ENCODE data around the gene UGT1A8.

GRCh38 chr2:233791883-233792329, 174.5 kb downstream of the UGT1A8 start:
- TF ChIP-seq CTCF (conservative IDR thresholded peaks at IDR 0.05) (no peak), EZH2 (IDR thresholded peaks at IDR 0.05; ENCODE audit: low read depth) (no peak)
